ENCODE results near the gene FXN.
"Not testable (repeated sequence)": the region's sequence is repeated elsewhere in the genome, so short reads cannot be mapped to it uniquely, and the experiment has no call there.

The FXN gene

DNA sequence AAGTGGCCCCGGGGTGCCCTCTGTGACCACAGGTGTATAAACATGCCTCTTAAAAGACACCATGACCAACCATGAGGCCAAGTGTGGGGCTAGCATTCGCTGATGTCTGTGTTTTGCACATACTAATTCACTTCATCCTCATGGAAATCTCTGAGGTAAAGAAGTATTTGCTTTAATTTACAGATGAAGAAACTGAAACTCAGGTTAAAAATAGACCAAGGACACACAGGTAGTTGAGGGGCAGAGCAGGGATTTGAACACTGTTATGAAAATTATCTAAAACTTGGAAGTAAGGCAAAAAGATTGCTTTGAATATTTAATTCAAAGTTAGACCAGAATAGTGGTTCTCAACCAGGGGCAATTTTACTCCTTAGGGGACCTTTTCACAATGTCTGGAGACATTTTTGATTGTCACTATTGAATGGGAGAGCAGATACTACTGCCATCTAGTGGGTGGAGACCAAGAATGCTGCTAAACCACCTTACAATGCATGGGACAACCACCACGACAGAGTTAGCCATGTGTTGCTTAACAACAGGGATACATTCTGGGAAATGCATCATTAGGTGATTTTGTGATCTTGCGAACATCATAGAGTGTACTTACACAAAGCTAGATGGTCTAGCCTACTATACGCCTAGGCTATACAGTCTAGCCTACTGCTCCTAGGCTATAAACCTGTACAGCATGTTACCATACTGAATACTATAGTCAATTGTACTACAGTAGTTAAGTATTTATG lies 8.0 kb upstream of the FXN start:
- DNase-seq, result peak; percentile 15

DNA sequence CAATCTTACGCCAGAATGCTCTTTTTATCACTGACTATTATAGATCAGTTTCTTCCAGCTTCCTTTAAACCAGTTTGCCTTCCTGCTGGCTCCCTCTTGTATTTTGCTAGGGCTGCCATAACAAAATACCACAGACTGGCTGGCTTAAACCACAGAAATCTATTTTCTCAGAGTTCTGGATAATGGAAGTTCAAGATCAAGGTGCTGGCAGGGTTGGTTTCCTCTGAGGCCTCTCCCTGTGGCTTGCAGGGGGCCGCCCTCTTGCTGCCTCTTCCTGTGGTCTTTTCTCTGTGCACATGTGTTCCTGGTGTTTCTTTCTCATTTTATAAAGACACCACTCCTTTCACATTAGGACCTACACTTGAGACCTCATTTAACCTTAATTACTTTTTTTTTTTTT lies 6.8 kb upstream of the FXN start:
- no peak for DNase-seq

DNA sequence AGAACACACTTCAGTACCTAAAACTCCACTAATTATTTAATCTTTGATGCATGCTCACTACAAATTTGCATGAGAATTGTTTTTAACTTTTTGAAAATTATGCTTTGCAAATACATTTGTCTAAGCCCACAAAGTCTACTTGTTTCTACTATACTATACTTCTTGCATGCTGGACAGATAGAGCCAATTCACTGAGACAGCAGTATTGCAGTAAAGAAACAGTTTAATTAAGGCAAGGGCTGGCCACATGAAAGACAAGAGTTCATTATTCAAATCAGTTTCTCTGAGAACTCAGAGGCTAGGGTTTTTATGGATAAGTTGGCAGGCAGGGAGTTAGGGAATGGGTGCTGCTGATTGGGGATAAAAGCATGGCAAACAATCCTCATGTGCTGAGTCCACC lies 6.0 kb upstream of the FXN start:
- no peak for DNase-seq

DNA sequence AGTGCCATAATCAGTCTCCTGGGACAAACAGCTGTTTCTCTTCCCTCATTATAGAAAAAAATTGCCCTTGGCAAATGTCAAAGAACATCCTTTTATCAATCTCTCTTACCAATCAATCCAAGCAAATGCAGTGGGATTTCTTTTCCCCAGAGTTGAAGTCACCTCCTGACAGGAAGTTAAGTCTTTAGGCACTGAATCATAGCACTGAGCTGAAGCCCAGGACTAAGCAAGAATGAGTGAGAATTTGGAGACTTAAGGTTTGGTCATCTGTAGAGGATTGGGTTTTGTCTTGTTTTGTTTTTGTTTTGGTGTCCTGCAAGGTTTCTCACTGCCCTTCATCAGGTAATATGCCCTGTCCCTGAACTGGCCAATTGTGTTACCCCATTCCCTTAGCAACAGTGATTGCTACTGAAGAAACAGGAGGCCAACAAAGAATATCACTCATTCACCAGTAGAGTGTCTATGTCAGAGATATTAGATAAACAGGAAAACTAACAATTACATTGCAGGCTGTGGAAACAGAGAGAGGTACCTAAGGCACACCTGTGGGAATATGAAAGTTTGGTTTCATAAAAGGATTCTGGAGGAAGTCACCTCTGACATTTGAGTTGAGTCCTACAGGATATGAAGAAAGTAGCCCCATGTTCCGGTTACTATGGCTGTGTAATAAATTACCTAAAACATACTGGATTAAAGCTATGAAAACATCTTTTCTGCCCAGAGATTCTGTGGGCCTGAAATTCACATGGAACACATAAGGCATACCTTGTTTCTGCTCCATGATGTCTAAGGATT lies 4.5 kb upstream of the FXN start:
- no peak for DNase-seq

DNA sequence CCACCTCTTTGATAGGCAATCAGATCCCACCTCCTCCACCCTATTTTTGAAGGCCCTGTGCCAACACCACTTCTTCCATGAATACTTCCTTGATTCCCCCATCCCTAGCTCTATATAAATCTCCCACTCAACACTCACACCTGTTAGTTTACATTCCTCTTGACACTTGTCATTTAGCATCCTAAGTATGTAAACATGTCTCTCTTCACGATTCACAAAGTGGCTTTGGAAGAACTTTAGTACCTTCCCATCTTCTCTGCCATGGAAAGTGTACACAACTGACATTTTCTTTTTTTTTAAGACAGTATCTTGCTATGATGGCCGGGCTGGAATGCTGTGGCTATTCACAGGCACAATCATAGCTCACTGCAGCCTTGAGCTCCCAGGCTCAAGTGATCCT lies 1.5 kb upstream of the FXN start:
- DNase-seq, result no peak

DNA sequence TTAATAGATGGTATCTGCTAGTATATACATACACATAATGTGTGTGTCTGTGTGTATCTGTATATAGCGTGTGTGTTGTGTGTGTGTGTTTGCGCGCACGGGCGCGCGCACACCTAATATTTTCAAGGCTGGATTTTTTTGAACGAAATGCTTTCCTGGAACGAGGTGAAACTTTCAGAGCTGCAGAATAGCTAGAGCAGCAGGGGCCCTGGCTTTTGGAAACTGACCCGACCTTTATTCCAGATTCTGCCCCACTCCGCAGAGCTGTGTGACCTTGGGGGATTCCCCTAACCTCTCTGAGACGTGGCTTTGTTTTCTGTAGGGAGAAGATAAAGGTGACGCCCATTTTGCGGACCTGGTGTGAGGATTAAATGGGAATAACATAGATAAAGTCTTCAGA lies 757 bp downstream of the FXN start:
- DNase-seq, result no peak

DNA sequence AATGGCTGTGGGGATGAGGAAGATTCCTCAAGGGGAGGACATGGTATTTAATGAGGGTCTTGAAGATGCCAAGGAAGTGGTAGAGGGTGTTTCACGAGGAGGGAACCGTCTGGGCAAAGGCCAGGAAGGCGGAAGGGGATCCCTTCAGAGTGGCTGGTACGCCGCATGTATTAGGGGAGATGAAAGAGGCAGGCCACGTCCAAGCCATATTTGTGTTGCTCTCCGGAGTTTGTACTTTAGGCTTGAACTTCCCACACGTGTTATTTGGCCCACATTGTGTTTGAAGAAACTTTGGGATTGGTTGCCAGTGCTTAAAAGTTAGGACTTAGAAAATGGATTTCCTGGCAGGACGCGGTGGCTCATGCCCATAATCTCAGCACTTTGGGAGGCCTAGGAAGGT lies 1.2 kb downstream of the FXN start:
- no peak for DNase-seq

DNA sequence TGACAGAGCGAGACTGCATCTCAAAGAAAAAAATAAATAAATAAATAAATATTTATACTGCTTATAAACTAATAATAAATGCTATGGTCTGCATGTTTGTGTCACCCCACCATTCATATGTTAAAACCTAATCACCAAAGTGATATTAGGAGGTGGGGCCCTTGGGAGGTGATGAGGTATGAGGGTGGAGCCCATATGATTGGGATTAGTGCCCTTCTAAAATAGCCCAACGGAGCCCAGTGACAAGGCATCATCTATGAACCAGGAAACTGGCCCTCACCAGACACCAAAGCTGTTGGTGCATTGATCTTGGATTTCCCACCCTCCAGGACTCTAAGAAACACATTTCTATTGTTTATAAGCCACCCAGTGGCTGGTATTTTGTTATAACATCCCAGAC lies 5.1 kb downstream of the FXN start:
- no peak for DNase-seq

DNA sequence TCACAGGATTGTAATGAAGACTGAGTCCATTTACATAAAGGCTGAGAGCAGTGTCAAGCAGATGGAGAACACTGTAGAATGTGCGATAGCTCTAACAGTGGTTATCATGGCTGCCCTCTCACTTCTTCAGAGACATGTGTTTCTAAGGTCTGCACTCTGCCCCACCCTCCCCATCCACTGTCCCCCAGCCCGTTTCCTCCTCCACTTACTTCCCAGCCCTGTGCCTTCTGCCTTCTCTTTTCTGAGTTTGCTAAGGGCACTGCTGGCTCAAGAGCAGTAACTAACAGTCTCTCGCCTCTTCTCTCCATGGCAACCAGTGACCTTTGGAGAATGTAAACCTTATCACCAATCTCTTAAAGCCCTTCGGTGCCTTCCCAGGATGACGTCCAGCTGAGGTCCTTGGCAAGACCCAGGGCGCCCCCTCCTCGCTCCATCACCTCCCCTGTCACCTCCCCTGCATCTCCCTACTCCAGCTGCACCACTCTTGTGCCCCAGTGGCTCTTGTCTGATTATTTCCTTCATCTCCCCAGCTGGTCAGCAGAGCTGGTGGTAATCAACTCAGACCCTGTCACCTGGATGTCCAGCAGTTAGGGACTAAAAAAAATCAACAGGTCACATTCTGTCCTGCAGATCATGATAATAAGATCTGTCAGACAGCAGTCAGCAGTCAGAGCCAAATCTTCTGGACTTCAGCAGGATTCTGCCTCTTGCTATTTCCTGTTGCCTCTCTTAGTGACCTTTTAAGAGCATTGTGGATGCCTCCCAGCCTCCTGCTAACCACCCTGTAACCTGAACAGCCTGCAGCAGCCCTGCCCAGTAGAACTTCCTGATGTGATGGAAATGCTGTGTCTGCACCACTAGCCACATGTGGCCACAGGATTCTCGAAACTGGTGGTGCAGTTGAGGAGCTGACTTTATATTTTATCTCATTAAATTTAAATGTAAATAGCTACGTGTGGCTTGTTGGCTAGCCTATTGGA lies 9.0 kb downstream of the FXN start:
- no peak for DNase-seq

DNA sequence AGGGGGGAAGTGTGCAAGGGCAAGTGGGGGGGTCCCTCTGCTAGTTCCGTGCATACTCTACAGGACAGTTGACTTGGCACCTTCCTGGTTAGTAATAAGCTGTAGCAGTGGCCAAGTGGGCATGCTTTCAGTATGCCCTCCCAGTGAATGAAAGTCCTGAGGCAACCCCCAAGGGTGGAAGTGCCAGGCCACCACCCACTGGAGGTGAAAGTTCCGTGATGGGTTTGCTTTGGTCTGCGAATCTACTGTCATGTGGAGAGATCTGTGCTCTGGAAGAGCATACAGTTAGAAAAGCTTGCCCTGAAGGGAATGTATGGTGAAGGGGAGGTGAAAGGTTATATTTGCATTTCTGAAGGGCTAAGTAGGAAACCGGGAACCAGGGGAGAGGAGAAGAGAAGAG lies 10.3 kb downstream of the FXN start:
- DNase-seq, result no peak

DNA sequence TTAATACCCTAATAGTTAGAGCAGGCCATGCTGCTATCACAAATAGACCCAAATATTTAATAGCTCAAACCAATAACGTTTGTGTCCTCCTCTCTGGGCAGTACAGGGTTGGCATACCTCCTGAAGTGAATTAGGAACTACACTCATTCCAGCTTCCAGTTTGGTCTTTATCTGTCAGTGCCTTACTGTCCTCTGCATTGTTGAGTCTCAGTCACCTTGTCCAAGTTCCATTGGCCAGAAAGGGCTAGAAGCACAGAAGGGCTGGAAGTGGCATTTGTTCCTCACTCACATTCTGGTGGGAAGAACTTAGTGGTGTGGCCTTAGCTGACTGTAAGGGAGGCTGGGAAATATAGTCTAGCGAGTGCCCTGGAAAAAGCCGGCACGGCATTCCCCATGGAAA lies 11.2 kb downstream of the FXN start:
- DNase-seq, result no peak

DNA sequence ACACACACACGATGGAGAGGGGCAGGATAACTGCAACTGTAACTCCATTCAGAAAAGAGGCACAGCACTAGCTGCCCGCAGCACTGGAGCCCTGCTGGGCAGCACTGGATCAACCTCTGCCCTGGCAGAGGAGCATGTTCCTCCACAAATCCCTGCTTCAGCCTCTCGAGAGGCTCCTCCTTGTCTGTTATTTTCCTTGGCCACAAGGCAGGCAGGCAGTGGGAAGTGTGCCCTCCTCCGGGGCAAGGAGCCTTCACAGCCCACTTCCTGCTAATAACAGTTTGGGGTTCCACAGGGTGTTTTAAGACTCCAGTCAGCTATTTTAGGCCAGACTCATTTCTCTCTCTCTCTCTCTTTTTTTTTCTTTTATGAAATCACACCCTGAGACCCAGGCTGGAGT lies 11.8 kb downstream of the FXN start:
- DNase-seq, result no peak

DNA sequence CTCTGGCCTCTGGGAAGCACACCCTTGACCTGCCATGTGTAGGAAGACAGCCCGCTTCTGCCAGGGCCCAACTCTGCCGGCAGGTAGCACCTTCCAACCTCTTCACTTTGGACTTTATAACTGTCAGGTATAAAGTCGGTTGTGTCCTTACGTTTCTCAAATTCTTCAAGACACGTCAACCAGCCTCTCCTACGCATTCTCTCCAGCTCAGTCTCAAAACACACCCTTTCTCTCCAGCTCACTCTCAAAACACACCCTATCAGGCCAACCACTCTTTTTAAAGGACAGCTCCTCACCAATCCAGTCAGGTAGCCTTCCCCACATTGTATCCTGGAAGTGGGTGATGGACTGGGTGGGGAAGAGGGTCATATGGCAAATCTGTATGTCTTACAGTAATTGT lies 13.5 kb downstream of the FXN start:
- DNase-seq, result no peak

DNA sequence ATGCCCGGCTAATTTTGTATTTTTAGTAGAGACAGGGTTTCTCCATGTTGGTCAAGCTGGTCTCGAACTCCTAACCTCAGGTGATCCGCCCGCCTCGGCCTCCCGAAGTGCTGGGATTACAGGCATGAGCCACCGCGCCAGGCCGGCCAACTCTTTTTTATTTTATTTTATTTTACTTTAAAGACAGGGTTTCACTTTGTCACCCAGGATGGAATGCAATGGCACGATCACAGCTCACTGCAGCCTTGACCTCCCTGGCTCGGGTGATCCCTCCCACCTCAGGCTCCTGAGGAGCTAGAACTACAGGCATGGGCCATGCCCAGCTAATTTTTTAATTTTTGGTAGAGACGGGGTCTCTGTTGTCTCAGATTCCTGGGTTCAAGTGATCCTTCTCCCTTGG lies 15.4 kb downstream of the FXN start:
- DNase-seq, result not testable (repeated sequence)

DNA sequence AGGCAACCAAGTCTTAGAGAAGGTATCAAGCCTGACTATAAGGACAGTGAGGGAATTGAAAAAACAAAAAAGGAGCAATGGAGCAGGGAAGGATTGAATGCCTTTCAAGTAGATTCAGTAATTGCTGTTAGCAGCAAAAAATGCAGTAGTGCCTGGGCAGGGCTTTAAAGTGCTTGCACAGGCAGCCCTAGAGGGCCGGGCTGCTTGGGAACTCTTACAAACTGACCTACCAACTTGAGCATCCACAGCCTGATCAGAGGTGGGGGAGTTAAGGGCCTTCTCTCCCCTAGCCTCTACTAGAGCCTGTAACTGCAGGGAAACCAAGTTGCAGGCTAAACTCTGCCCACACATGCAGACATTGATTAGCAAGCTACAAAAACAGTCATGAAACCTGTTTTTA lies 19.4 kb downstream of the FXN start:
- DNase-seq, result no peak

DNA sequence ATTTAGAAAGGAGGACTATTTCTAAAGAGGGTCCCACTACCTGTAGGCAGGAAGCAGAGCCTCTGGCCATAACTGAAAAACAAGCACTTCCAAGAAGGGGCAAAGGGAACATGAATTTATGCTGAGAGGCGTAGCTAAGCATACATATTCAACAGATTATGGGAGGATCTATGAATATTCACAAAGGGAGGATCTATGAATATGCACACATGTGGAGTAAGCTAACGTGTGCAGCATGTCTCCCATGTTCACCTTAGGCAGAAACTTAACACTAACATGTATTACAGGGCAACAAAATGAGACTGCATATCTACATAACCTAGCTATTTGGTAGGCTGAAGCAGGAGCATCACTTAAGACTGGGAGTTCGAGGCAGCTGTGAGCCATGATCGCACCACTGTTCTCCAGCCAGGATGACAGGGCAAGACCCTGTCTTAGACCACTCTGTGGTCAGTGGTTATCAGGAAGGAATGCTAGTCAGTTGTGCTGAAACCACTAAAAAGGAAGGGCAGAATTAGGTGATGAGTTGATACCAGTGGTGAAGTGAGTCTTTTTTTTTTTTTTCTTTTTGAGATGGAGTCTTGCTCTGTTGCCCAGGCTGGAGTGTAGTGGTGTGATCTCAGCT lies 20.8 kb downstream of the FXN start:
- DNase-seq, result peak; percentile 5

DNA sequence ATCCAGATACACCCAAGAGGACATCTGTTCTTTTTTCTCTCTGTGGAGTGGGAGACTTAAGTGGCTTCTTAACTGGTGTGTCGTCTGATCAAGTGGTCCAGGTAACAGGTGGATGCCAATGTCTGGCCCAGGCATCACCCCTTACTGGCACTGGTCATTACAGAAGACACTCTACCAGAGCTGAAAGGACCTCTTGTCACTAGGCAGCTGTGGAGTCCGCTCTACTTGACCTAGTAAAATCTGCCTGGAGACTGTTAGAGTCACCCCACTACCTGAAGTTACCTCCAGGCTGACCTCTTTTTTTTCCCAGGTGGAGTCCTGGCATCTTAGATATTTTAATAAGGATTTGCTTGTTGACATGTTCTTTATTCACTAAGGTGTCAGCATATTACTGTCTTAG lies 22.5 kb downstream of the FXN start:
- DNase-seq, result no peak

DNA sequence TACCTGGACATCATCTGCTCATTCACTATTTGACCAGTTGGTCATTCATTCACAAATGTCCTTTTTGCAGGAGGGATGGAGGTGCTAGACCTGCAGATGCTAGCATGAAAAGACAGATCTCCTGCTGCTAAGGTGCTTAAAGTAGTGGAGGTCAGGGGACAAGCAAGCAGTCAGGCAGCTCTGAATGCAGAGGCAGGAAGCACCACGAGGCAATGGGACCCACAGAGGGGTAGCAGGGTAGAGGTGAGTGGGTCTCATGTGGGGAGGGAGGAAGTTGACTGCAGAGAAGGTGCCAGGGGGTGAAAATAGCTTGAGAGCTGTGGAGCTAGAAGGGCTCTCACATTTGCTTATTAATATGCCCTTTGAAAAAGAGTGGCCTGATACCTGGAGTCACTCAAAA lies 25.2 kb downstream of the FXN start:
- no peak for DNase-seq

DNA sequence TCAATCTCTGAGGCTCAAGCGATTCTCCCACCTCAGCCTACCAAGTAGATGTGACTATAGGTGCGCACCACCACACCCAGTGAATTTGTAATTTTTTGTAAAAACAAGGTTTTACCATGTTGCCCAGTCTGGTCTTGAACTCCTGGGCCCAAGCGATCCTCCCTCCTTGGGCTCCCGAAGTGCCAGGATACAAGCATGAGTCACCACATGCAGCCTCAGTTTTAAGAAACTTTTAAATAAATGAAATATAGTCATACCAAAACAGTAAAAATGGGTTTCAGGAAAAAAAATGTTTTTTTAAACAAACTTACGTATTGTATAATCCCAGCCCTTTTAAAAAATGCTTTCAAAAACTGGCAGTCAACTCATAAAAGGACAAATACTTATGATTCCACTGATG lies 26.6 kb downstream of the FXN start:
- DNase-seq, result no peak

DNA sequence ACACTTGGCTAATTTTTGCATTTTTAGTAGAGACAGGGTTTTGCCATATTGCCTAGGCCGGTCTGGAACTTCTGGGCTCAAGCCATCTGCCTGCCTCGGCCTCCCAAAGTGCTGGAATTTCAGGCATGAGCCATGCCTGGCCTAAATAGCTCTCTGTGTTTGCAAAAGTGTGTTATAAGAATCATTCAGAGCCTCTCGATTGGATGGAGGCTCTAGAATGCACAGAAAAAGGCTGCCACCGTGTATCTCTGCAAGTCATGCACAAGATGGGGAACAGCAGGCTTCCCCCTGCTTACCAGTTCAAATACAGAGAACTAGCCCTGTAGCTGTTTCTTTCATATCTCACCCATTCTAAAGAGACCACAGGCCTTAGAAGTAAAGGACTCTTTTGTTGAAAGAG lies 28.3 kb downstream of the FXN start:
- DNase-seq, result no peak

DNA sequence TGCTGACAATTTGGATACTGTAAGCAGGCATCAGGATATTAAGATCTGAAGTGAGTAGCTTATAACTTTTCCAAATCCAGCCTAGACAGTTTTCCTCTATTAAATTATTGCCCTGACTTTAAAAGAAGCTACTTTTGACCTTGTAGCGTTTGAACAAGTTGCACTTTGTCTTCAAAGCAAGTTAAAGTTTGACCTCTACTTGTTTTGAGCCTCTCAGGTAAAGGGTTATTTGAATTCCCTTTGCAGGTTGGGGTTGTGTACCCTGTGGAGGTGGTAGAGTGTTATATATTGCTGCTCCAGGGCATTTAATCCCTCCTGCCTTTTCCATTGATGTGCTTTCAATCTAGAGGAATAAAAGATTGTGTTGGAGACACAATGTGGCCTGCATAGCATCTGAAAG lies 30.1 kb downstream of the FXN start:
- no peak for DNase-seq

DNA sequence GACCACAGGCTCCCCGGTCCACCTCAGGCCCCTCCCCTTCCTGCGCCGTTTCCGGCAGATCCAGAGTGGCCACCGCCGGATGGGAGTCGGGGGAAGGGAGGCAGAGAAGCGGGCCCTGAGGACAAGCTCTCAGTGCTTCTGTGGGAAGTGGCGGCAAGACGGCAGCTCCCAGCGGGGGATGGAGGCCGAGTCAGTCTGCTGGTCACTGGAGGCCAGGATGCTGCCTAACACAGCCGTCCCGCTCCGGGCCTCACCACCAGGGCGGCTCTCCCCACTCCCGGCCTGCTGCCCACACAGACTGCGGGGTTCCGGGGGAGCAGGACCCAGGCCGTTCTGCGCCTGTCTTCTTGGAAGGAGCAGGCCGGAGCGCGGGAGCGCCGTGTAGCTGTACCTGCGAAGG lies 31.4 kb downstream of the FXN start:
- DNase-seq, result no peak

DNA sequence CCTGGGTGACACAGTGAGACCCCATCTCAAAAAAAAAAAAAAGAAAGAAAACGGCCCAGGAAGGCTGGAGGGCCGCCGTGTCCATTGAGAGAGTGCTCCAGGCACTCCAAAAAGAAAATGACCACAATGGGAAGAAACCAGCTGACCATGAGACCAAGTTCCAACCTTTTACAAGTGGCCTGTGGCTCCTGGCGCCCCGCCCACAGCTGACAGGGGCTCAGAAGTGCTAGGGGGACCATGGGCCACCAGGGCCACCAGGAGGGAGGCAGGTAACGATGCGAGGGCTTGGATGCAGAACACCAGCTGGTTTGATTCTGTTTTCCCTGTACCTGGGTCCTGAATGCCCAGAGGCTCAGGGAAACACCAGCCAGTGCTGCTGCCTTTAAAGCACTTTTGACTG lies 34.6 kb downstream of the FXN start:
- no peak for DNase-seq
